ENCODE results near the gene ASPSCR1.

GRCh38 chr17:81962499-81963441, 14.7 kb upstream of the ASPSCR1 start:
- TF ChIP-seq CTCF (IDR thresholded peaks at IDR 0.05) = no peak
- no peak for TF ChIP-seq POLR2A (IDR thresholded peaks at IDR 0.05)
